OCI-LY7 (cell line): ENCODE data around the gene ZBTB47. TPM values are rescaled to one million over a fixed set of nuclear protein-coding genes. Genes with fewer than 3 reads are reported as not detected.

Experiments used
- BruUV-seq: library from RNA; stranded (reverse); fragments of 400-500 nt; replicated peaks from 2 replicates; lab custom pipeline; 2021; lab: Mats Ljungman, UMichigan
- CTCF ChIA-PET: fragments of 300-600 bp; sonication (Branson Sonifier 250); formaldehyde crosslinking; loops from one replicate; lab custom pipeline; 2022; ENCODE audit warnings: antibody characterized with exemption; ENCODE audit not compliant: unreplicated experiment; lab: Charles Lee
- POLR2A ChIA-PET: fragments of 300-600 bp; sonication (Branson Sonifier 250); formaldehyde crosslinking; loops from one replicate; lab custom pipeline; 2022; ENCODE audit warnings: antibody characterized with exemption; lab: Charles Lee
- DNase-seq: peaks from one replicate; pipeline ENCODE4 v3.0.0-alpha.2; 2015; ENCODE audit warnings: low spot score
- H2AFZ ChIP-seq: fragments of 200-600 bp; sonication (generic), shearing (Covaris generic); 2 replicates; pipeline ENCODE4 v1.6.1; 2014; ENCODE audit warnings: mild to moderate bottlenecking, antibody characterized with exemption, low read length, moderate library complexity
- H3K27ac ChIP-seq: fragments of 200-600 bp; sonication (generic); 2 replicates; pipeline ENCODE4 v1.5.1; 2014; ENCODE audit warnings: mixed run types, low read depth, mild to moderate bottlenecking, moderate library complexity, low read length, inconsistent platforms; ENCODE audit not compliant: poor library complexity, severe bottlenecking
- H3K36me3 ChIP-seq: fragments of 200-600 bp; sonication (generic); 2 replicates; pipeline ENCODE4 v1.6.1; 2014; ENCODE audit warnings: mild to moderate bottlenecking, antibody characterized with exemption, low read length, moderate library complexity, mixed read lengths; ENCODE audit not compliant: insufficient read depth
- H3K4me1 ChIP-seq: fragments of 200-600 bp; sonication (generic); 2 replicates; pipeline ENCODE4 v1.5.1; 2014; ENCODE audit warnings: mild to moderate bottlenecking, low read length; ENCODE audit not compliant: insufficient read depth, poor library complexity, severe bottlenecking
- H3K4me2 ChIP-seq: fragments of 200-600 bp; sonication (generic); 2 replicates; pipeline ENCODE4 v1.6.1; 2014; ENCODE audit warnings: mild to moderate bottlenecking, low read length
- H3K4me3 ChIP-seq: fragments of 200-600 bp; sonication (generic); 2 replicates; pipeline ENCODE4 v1.5.1; 2014; ENCODE audit warnings: mild to moderate bottlenecking, low read depth, low read length; ENCODE audit not compliant: poor library complexity, severe bottlenecking
- H3K79me2 ChIP-seq: fragments of 200-600 bp; sonication (generic); 2 replicates; pipeline ENCODE4 v1.6.1; 2016; ENCODE audit warnings: low read depth, mild to moderate bottlenecking, low read length, moderate library complexity, mixed read lengths; ENCODE audit not compliant: insufficient read depth
- H3K9me2 ChIP-seq: fragments of 200-600 bp; sonication (generic); 2 replicates; pipeline ENCODE4 v1.6.1; 2016; ENCODE audit warnings: mild to moderate bottlenecking, low read length, mixed read lengths; ENCODE audit not compliant: insufficient read depth
- H3K9me3 ChIP-seq: fragments of 200-600 bp; sonication (generic); 2 replicates; pipeline ENCODE4 v1.6.1; 2014; ENCODE audit warnings: mild to moderate bottlenecking, mixed run types, low read length, mixed read lengths
- H4K20me1 ChIP-seq: fragments of 200-600 bp; sonication (generic); 2 replicates; pipeline ENCODE4 v1.6.1; 2014; ENCODE audit warnings: mild to moderate bottlenecking, antibody characterized with exemption, low read length, moderate library complexity, mixed read lengths; ENCODE audit not compliant: insufficient read depth
- CTCF ChIP-seq: fragments of 200-600 bp; sonication (generic); conservative IDR thresholded peaks from 2 replicates; pipeline ENCODE4 v1.5.1; 2014; ENCODE audit warnings: mild to moderate bottlenecking, antibody characterized with exemption, low read length, moderate library complexity, mixed read lengths
- EZH2phosphoT487 ChIP-seq: fragments of 200-600 bp; sonication (generic); IDR thresholded peaks from 2 replicates; pipeline ENCODE4 v1.6.1; 2018; ENCODE audit warnings: low read depth, borderline replicate concordance, mild to moderate bottlenecking, mixed run types, antibody characterized with exemption, low read length, moderate library complexity, mixed read lengths
- intact Hi-C: fragments of 100-400 bp; cut with micrococcal nuclease; formaldehyde crosslinking; loops from one replicate; pipeline ENCODE4 v1.10.0; 2022; ENCODE audit not compliant: unreplicated experiment
- total RNA-seq, 2 experiments: library from RNA; depleted of rRNA in 1 of 2; stranded (reverse); fragments of >200 nt in 1 of 2; shearing (Covaris generic) in 1 of 2; gene quantifications; 2 replicates each; pipeline ENCODE4 v1.2.3, GENCODE V29; 2014 to 2022

The ZBTB47 gene
- total RNA-seq, 2 experiments from 2014 or later: 0.09 TPM; not detected in 1

- intact Hi-C loops: no loop called here
- Histone ChIP-seq H3K27ac (no peak overlapping the region), H3K9me3 (no peaks in the 10 kb centered on the region), H3K4me2 (no peak overlapping the region), H3K4me1 (no peaks in the 10 kb centered on the region), H3K4me3 (no peak overlapping the region), H3K9me2 (no peaks in the 10 kb centered on the region), H2AFZ (no peak overlapping the region), H4K20me1 (no peaks in the 10 kb centered on the region), H3K36me3 (no peaks in the 10 kb centered on the region), H3K79me2 (no peaks in the 10 kb centered on the region)
- CTCF ChIA-PET: interaction anchor here (0.6 kb wide), 1 partner anchor 491 kb away, joined by 3 read pairs; no protein-coding TSS in a partner anchor
- DNase-seq: no peak
- TF ChIP-seq EZH2phosphoT487 (no peak), CTCF (no peak)
- no TSS peak for BruUV-seq
- POLR2A ChIA-PET: no interaction called here
Observed at GRCh38 chr3:42689421-42690014, 36.0 kb downstream of the ZBTB47 start.

- Histone ChIP-seq H2AFZ (no peak overlapping the region), H3K36me3 (no peaks in the 10 kb centered on the region), H4K20me1 (no peaks in the 10 kb centered on the region), H3K79me2 (no peaks in the 10 kb centered on the region), H3K9me3 (no peaks in the 10 kb centered on the region), H3K4me2 (no peak overlapping the region), H3K27ac (no peak overlapping the region), H3K4me1 (no peaks in the 10 kb centered on the region), H3K9me2 (no peaks in the 10 kb centered on the region), H3K4me3 (no peak overlapping the region)
- ChIA-PET POLR2A (no interaction called here), CTCF (no interaction called here)
- intact Hi-C loops: no loop called here
- no TSS peak for BruUV-seq
- TF ChIP-seq CTCF: no peak
- TF ChIP-seq EZH2phosphoT487: no peak
- DNase-seq: no peak
Observed at GRCh38 chr3:42690191-42690590, 36.7 kb downstream of the ZBTB47 start.
